Measurements from ENCODE around the gene CARS1.

CARS1 gene

DNA sequence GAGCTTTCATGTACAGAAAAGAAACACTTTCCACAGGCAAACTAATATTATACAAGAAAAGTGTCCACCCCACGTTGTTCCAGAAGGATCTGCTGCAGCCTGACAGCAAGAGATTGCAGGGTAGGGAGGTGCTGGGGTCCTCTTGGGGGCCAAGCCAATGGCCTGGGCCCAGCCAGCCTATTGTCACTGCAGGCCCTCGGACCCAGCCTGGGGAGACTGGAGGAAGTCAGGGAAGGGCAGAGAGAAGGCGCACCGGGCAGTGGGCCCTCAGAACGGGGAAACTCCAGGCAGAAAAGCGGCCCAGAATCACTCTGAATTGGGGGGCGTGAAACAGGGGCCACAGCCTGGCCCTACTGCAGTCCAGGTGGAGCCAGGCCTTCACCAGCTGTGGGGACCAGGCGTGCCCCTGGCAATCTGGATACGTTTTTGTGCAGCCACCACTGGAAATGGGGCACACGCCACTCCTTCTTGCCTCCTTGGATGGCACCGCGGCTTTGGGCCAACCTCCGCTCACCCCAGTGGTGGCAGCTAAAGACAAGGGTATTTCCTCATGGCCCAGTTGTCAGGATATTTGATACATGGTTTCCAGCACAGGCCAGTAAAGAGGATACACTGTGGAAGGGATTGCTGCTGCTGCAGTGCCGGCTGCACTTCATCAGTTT lies 61.2 kb downstream of the CARS1 start:
- H3K36me3 ChIP-seq (ENCODE audit: insufficient read depth, low read length) = peaks cover 10% of the 10 kb centered on the region
- no peaks in the 10 kb centered on the region for H3K4me1 ChIP-seq (ENCODE audit: insufficient read depth, low read length)
- H3K9me3 ChIP-seq (ENCODE audit: control insufficient read depth, insufficient read depth, low read length) = no peaks in the 10 kb centered on the region
- H3K9ac ChIP-seq (ENCODE audit: low read depth, low read length) = no peak overlapping the region

DNA sequence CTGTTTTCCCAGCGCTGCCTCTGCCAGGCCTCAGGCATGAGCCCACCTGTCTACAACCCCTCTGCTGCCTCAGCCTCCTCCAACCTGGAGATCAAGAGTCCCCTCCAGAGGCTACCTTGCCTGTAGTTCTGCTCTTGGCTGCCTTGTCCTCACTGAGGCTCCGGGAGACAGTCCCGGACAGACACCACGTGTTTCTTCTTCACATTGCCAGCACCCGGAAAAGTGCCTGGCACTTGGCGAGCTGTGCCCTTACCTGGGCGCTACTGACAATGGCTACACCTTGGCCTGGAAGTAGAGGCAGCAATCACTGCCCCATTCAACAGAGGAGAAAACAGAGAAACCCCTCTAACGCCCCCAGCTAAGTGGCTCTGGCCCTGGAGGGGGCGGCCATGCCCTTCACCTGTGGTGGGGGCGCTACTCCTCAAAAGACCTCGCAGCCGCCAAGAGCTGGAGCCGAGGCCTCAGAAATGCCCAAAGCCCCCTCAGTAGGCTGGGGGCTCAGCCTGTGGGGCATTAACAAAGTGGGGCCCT lies 62.1 kb downstream of the CARS1 start:
- no peaks in the 10 kb centered on the region for H3K4me1 ChIP-seq (ENCODE audit: insufficient read depth, low read length)
- H3K9ac ChIP-seq (ENCODE audit: low read depth, low read length) = no peak overlapping the region
- H3K36me3 ChIP-seq (ENCODE audit: insufficient read depth, low read length) = peaks cover 3% of the 10 kb centered on the region; the same call in 1 of the 2 replicates
- no peaks in the 10 kb centered on the region for H3K9me3 ChIP-seq (ENCODE audit: control insufficient read depth, insufficient read depth, low read length)

DNA sequence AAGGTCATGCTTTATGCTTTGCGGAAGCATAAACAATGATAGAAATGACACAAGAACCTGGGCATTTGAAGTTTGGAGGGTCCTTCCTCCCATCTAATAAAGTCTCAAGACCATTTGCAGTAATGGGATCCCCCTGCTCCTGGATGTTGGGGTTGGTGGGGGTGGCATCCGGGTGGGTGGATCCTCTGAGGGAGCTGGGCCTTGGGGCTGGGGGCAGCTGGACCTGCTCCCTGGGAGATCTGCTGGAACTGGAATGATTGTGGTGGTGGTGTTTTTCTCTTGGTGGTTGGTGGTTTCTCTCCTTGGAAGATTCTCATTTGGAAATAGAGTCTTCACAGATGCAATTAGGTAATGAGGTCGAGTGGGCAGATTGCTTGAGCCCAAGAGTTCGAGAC lies 62.9 kb downstream of the CARS1 start:
- no peaks in the 10 kb centered on the region for H3K36me3 ChIP-seq (ENCODE audit: insufficient read depth, low read length)
- H3K9ac ChIP-seq (ENCODE audit: low read depth, low read length) = no peak overlapping the region
- H3K9me3 ChIP-seq (ENCODE audit: control insufficient read depth, insufficient read depth, low read length) = no peaks in the 10 kb centered on the region
- peaks cover 6% of the 10 kb centered on the region for H3K4me1 ChIP-seq (ENCODE audit: insufficient read depth, low read length)

DNA sequence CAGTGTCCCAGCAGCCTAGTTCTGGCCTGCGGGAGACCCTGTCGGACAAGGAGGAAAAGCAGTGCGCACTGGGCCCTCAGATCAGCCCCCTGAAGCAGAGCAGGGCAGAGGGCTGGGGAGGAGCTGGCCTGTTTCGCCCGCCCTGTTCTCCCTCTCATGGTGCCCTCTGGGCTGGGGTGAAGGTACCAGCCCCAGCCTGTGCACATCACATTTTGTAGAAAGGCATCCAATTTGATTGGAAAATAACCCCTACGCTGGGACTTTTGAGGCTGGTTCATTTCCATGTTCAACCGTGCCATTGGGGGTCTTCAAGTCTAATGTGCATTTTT lies 64.3 kb downstream of the CARS1 start:
- Histone ChIP-seq H3K9me3 (ENCODE audit: control insufficient read depth, insufficient read depth, low read length) (no peaks in the 10 kb centered on the region), H3K36me3 (ENCODE audit: insufficient read depth, low read length) (no peaks in the 10 kb centered on the region), H3K4me1 (ENCODE audit: insufficient read depth, low read length) (peaks cover 14% of the 10 kb centered on the region), H3K9ac (ENCODE audit: low read depth, low read length) (peak overlapping the region; percentile 79)

DNA sequence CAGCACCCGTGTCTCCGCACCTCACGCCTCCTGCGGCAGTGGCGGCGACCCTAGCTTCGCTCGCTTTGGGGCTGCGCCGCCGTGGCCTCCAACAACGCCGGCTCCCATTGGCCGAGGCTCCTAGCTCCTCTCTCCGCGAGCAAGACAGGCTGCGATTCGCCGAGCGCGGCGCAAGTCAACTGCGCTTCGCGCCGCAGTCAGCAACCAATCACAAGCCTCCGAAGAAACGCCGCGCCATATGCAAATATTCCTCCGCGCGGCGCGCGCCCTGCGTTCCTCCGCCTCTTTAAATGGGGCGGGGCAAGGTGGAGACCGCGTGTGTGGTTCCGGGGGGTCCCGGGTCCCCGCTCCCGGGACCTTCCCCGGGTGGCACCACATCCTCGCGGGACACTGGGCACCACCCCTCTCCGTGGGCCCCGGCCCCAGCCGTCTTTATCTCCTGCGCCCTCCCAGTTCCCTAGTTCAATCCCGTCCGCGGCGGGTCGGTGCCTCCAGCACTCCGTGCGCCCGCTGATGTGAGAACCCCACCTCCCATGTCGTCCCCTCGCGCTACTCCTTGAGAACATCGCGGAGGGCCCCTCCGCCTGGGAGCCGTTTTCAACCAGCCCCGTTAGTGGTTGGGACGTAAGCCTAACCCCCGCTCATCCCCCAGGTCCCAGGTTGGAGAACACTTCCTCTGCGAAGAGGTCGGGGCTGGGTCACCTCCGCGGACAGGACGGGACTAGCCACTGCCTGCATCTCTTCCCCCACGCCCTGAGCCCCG lies 64.8 kb downstream of the CARS1 start, which contains the start of gene NAP1L4:
Gene NAP1L4 (minus strand): TSS at position 96 of the 763 bp plus-strand sequence. CDS start 13,109 bp downstream, outside the sequence.
- H3K9me3 ChIP-seq (ENCODE audit: control insufficient read depth, insufficient read depth, low read length) = no peaks in the 10 kb centered on the region
- peak within 1 kb of the TSS; percentile 79 for H3K9ac ChIP-seq (ENCODE audit: low read depth, low read length)
- no peaks in the 10 kb centered on the region for H3K36me3 ChIP-seq (ENCODE audit: insufficient read depth, low read length)
- peaks cover 14% of the 10 kb centered on the region for H3K4me1 ChIP-seq (ENCODE audit: insufficient read depth, low read length)

DNA sequence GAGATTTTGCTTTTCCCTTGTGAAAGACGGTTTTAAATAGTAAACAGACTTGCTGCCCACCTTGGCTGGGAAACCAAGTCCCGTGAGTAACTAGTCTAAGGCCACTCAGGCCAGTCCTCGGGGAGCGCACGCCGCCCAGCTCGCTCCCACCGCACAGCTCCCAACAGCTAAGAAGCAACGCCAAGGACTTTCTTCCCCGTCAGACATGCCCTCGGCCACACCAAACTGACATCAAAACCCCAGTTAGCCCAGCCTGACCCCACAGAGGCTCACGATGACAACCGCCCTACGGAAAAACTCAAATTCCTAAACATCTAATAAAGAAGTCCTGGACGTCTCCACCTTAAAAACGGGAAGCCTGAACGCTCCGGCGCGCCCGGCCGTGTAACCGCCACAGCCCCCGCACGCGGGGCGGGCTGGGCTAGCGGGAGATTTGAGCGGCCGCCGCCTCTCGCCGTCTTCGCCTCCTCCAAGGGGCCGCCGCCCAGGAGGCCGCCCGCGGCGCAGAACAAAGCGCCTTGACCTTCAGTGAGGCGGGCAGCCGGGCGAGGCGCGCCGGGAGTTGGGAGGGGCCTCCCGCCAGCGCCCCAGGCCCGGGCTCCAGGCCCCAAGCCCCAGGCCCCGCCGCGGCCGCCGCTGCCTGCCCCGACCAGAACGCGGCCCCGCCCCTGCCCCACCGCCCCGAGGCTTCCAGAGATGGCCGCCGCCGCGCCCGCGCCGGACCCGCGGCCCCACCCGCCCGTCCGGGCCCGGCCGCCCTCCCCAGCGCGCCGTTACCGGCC lies 65.6 kb downstream of the CARS1 start:
- no peaks in the 10 kb centered on the region for H3K36me3 ChIP-seq (ENCODE audit: insufficient read depth, low read length)
- H3K9me3 ChIP-seq (ENCODE audit: control insufficient read depth, insufficient read depth, low read length) = no peaks in the 10 kb centered on the region
- H3K4me1 ChIP-seq (ENCODE audit: insufficient read depth, low read length) = peaks cover 14% of the 10 kb centered on the region

DNA sequence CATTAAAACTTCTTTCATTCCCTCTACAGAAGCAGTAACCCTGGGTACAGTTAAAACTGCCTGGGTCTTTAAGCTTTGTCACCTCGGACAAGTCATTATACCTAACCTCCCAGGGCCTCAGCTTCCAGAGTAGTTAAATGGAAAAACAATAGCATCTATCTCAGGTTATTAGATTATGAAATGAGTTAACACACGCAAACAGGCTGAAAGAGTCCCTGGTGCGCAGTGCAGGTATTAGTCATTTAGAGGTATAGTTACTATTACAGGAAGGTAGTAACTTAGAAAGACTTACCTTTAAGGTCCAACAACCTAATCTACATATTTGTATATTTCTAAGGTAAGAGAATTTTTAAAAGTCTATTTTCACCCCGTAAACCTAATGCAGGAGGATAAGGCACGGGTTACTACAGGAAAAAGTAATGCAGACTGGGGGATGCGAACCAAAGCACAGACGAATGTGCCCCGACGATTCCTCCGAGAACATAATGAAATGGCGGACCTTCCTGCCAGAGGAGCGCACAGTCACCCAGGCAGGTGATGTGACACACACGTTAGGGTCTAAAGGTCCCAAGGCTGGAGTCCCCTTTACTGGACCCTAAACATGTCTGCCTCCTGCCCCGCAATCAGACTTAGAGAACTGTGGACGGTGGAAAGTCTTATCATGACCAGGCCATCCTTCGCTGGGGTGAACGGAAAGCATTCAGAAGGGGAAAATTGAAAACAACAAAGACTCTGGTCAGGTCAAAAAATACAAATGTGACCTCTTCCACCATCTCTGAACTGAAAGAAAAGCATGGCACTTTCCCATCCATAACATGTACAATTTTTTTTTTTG lies 66.4 kb downstream of the CARS1 start:
- H3K9ac ChIP-seq (ENCODE audit: low read depth, low read length) = peak overlapping the region; percentile 79
- H3K9me3 ChIP-seq (ENCODE audit: control insufficient read depth, insufficient read depth, low read length) = no peaks in the 10 kb centered on the region
- no peaks in the 10 kb centered on the region for H3K36me3 ChIP-seq (ENCODE audit: insufficient read depth, low read length)
- H3K4me1 ChIP-seq (ENCODE audit: insufficient read depth, low read length) = peaks cover 14% of the 10 kb centered on the region

More for the DNA sequence above, 65.6 kb downstream of the CARS1 start:
- peak overlapping the region; percentile 79 for H3K9ac ChIP-seq (ENCODE audit: low read depth, low read length)

DNA sequence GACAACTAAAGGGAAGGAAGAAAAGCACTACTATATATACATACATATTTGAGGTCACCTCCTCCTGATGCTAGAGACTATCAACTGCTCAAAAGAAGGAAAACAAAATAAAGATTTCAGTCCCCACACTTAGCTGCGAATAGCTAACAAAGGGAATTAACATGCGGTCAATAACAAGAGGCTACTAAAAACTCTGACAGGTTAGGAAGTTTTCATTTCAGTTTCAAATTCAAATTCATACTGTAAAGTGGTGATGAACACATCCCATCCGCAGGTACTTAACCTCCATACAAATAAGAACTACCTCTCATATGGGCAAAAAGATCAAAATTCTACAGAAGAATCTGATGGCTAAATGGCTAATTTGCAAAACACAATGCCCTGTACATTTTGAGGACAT lies 67.7 kb downstream of the CARS1 start:
- peaks cover 14% of the 10 kb centered on the region for H3K4me1 ChIP-seq (ENCODE audit: insufficient read depth, low read length)
- no peaks in the 10 kb centered on the region for H3K36me3 ChIP-seq (ENCODE audit: insufficient read depth, low read length)
- H3K9ac ChIP-seq (ENCODE audit: low read depth, low read length) = peak overlapping the region; percentile 21; the same call in 1 of the 2 replicates
- H3K9me3 ChIP-seq (ENCODE audit: control insufficient read depth, insufficient read depth, low read length) = no peaks in the 10 kb centered on the region

DNA sequence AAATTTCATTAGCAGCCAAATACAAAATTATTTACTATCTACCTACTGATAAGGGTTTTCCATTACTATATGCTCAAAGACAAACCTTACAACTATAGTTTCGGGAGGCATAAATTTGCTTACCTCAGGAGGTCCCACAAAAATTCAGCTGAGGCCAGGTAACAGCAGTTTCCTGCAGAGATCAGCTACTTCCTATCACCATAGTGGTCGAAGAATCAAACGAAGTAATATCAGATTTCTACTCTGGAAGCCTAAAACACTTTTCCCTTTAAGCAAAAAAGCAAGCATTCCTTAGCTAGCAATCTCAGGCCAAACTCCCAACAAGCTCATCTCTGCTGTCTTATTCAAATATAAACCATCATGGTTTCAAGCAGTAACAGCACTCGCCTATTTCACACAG lies 68.2 kb downstream of the CARS1 start:
- Histone ChIP-seq H3K36me3 (ENCODE audit: insufficient read depth, low read length) (no peaks in the 10 kb centered on the region), H3K9me3 (ENCODE audit: control insufficient read depth, insufficient read depth, low read length) (no peaks in the 10 kb centered on the region), H3K4me1 (ENCODE audit: insufficient read depth, low read length) (peaks cover 14% of the 10 kb centered on the region), H3K9ac (ENCODE audit: low read depth, low read length) (peak overlapping the region; percentile 21; the same call in 1 of the 2 replicates)

DNA sequence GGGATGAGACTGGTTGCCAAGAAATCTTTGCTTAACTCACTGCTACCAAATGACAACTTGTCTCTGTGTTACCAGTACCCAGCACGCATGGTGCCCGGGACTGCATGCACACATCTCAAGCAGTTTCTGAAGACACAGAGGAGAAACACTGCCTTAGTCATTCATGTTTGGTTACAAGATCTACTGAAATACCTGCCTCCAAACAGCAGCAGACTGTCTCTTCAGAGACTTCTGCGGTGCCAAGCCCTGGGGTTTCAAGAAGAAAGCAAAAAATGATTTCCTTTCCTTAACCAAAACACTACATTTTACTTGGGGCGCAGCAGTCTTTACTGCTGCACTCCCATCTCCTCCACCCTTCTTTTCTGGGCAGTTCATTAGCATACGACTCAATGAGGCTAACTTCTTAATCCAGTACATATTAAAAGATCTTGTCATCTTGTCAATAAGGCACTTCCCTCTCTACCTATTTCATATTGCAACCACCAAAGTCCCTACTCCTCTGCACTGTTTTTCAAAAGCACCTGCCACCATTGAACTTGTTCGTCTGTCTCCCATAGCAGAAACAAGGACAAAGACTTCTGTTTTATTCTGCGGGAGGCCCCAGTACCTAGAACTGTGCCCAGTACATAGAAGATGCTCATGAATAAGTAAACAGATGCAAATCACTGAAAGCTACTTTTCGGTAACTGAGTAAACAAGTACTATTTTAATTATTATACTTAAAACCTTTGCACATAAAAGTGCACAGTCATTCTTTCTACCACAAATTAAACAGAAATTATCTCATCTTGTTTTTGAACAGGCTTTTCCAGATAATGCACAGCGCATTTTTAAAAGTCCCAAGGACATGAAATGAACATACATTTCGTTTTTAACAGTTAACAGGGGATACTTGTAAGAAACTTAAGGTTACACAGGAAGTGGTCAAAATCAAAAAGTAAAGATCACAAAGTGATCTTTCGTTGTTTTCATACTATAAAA lies 69.1 kb downstream of the CARS1 start:
- Histone ChIP-seq H3K36me3 (ENCODE audit: insufficient read depth, low read length) (no peaks in the 10 kb centered on the region), H3K9ac (ENCODE audit: low read depth, low read length) (no peak overlapping the region), H3K9me3 (ENCODE audit: control insufficient read depth, insufficient read depth, low read length) (no peaks in the 10 kb centered on the region), H3K4me1 (ENCODE audit: insufficient read depth, low read length) (peaks cover 14% of the 10 kb centered on the region)

DNA sequence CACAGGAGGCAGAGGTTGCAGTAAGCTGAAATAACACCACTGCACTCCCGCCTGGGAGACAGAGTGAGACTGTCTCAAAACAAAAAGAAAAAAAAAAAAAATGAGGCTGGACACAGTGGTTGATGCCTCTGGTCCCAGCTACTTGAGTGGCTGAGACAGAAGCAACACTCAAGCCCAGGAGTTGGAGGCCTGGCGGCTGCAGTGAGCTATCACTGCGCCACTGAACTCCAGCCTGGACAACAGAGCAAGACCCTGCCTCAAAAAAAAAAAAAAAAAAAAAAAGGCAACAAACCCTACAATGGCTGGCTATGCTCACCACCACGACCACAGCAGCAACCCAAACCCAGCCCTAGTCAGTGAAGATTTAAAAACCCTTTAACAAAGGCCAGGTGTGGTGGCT lies 73.3 kb downstream of the CARS1 start:
- no peak overlapping the region for H3K9ac ChIP-seq (ENCODE audit: low read depth, low read length)
- peaks cover 4% of the 10 kb centered on the region for H3K4me1 ChIP-seq (ENCODE audit: insufficient read depth, low read length)
- no peaks in the 10 kb centered on the region for H3K9me3 ChIP-seq (ENCODE audit: control insufficient read depth, insufficient read depth, low read length)
- H3K36me3 ChIP-seq (ENCODE audit: insufficient read depth, low read length) = peaks cover 2% of the 10 kb centered on the region; the same call in 1 of the 2 replicates

DNA sequence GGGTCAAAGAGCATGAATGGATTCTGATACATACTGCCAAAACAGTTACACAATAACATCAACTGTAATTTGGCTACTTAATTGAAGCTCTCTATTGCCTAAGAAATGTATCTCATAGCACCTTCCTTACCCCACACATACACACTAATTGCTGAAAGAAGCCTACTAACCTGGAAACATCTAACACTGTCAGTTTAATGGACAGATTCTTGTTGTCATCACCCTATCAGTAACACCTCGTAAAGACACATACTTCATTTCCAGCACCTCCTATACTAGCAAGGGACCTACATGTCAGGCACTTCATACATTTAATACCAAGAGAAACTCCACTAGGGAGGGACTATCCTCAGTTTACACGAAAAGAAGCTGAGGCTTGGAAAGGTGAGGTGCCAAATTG lies 75.0 kb downstream of the CARS1 start:
- Histone ChIP-seq H3K9me3 (ENCODE audit: control insufficient read depth, insufficient read depth, low read length) (no peaks in the 10 kb centered on the region), H3K36me3 (ENCODE audit: insufficient read depth, low read length) (peaks cover 15% of the 10 kb centered on the region; the same call in 1 of the 2 replicates), H3K9ac (ENCODE audit: low read depth, low read length) (no peak overlapping the region), H3K4me1 (ENCODE audit: insufficient read depth, low read length) (no peaks in the 10 kb centered on the region)

DNA sequence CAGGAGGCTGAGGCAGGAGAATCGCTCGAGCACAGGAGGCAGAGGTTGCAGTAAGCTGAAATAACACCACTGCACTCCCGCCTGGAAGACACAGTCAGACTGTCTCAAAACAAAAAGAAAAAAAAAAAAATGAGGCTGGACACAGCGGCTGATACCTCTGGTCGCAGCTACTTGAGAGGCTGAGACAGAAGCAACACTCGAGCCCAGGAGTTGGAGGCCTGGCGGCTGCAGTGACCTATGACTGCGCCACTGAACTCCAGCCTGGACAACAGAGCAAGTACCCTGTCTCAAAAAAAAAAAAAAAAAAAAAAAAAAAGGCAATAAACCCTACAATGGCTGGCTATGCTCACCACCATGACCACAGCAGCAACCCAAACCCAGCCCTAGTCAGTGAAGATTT lies 76.1 kb downstream of the CARS1 start:
- peaks cover 21% of the 10 kb centered on the region; the same call in 1 of the 2 replicates for H3K36me3 ChIP-seq (ENCODE audit: insufficient read depth, low read length)

More for the DNA sequence above, 76.1 kb downstream of the CARS1 start:
- Histone ChIP-seq H3K9ac (ENCODE audit: low read depth, low read length) (no peak overlapping the region), H3K4me1 (ENCODE audit: insufficient read depth, low read length) (no peaks in the 10 kb centered on the region), H3K9me3 (ENCODE audit: control insufficient read depth, insufficient read depth, low read length) (no peaks in the 10 kb centered on the region)

All from ES-I3 (cell line).